AG04449 (cell line): Measurements from ENCODE around the gene ROBO1.

ENCODE experiments used
- CTCF ChIA-PET: fragments of 350-600 bp; formaldehyde crosslinking; extraction: SDS; loops from one replicate; lab custom pipeline; 2021; ENCODE audit warnings: antibody characterized with exemption; lab: Yijun Ruan, JAX
- POLR2A ChIA-PET: fragments of 400-600, 350-600 bp; formaldehyde crosslinking; extraction: SDS; loops from one replicate; lab custom pipeline; 2020; ENCODE audit warnings: antibody characterized with exemption, inconsistent platforms; lab: Yijun Ruan, JAX
- DNase-seq: peaks from one replicate; pipeline ENCODE4 v3.0.0-alpha.2; 2010; ENCODE audit warnings: low read depth, low spot score
- H3K4me3 ChIP-seq: 2 replicates; pipeline ENCODE4 v1.5.1; 2011; ENCODE audit warnings: low read depth, mild to moderate bottlenecking, control low read depth, low read length
- TF ChIP-seq, protein P1 (sequence below): IDR thresholded peaks from one replicate; pipeline ENCODE4 v1.5.1; 2011; ENCODE audit warnings: mild to moderate bottlenecking, moderate library complexity, low read length, control low read depth, inconsistent platforms; ENCODE audit not compliant: insufficient read depth; ENCODE audit errors: missing control alignments

Gene ROBO1

DNA sequence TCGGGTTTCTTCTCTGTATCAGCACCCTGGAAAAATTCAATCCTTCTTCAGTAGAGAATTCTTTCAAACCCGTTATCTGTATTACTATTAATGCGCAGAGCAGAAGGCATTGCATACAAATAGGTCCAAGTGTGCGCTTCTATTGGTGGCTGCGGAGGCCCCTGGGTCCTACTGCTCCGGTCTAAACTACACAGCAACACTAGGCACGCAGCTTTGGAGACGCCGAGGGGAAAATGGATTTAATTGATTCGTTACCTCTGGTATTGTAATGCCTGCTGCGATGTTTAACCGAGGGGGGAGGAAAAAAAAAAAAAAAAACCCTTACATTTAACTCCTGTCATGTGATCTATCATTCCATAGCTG lies at the start of gene ROBO1:
Gene ROBO1 (minus strand): TSS at position 94 of the 363 bp plus-strand sequence.
- ChIA-PET CTCF (no interaction called here), POLR2A (no interaction called here)
- no peak for DNase-seq
- peak within 1 kb of the TSS; percentile 16; the same call in 1 of the 2 replicates for H3K4me3 ChIP-seq
- TF ChIP-seq, protein P1, sequence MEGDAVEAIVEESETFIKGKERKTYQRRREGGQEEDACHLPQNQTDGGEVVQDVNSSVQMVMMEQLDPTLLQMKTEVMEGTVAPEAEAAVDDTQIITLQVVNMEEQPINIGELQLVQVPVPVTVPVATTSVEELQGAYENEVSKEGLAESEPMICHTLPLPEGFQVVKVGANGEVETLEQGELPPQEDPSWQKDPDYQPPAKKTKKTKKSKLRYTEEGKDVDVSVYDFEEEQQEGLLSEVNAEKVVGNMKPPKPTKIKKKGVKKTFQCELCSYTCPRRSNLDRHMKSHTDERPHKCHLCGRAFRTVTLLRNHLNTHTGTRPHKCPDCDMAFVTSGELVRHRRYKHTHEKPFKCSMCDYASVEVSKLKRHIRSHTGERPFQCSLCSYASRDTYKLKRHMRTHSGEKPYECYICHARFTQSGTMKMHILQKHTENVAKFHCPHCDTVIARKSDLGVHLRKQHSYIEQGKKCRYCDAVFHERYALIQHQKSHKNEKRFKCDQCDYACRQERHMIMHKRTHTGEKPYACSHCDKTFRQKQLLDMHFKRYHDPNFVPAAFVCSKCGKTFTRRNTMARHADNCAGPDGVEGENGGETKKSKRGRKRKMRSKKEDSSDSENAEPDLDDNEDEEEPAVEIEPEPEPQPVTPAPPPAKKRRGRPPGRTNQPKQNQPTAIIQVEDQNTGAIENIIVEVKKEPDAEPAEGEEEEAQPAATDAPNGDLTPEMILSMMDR, result no peak

DNA sequence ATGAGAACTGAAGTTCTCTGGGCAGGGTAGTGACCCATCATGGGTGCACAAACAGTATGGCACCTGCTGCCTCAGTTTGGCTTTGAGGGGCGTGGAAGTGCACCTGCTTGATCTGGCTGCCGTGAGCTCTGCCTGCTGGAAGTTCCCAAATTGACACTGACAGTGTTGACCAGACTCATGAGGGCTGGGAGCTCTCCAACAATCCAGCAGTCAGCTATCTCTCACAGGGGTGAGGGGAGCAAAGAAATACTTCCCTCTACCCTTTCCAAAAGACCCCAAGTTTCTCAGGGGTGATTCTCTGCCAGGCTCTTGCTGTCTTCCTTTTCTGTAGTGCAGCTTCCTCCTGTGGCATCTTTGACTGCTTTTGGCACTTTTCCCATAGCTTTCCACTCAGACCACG lies 49.4 kb upstream of the ROBO1 start:
- CTCF ChIA-PET, result no interaction called here
- no peak for DNase-seq
- H3K4me3 ChIP-seq, result no peak overlapping the region
- POLR2A ChIA-PET, result no interaction called here
- TF ChIP-seq, protein P1, result no peak

DNA sequence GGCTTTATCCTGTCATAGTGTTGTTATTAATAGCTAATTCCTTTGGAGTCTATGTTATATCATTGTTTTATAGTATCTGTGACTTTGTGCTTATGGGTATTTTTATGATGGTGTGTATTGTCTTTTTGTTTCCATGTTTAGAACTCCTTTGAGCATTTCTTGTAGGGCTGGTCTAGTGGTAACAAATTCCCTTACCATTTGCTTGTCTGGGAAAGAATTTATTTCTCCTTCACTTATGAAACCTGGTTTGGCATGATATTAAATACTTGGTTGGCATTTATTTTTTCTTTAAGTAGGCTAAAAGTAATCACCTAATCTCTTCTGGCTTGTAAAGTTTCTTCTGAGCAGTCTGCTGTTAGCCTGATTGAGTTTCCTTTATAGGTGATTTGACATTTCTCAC lies 47.7 kb upstream of the ROBO1 start:
- no peak overlapping the region for H3K4me3 ChIP-seq
- CTCF ChIA-PET, result no interaction called here
- POLR2A ChIA-PET, result no interaction called here
- DNase-seq, result no peak
- TF ChIP-seq, protein P1, result no peak

DNA sequence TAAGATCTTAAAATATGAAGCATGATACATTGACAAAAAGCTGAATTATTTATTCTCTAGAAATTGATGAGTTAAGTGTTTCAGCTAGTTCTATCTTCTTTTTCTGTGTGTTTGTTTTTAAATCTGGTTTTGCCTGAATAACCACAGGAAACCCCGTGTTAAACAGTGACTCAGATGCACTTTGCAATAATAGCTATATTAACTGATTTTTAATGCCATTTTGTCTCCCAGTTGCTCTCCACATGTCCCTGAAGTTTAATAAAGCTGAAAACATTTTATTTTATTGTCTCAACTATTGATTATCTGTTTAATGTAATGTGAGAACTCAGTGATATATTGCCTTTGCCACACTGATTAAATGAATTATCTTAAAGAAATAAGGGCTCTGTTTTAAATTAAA lies 42.8 kb upstream of the ROBO1 start:
- TF ChIP-seq, protein P1, result no peak
- CTCF ChIA-PET, result no interaction called here

DNA sequence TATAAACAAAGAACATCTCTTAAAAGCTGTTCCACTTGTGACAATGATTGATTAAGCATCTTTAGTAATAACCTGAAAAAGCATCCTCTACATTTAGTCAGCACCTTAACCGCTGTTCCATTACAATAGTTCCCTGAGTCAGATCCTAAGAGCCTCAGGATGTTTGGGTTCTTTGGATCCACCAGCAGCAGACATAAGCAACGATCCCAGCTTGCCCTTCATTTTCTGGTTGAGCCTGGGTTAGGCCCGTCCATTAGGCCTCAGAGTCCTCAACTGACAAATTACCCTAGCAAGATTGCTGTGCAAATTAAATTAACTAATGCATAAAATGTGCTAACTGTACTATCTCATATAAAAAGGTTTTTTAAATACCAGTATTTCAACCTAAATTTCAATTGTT lies 42.3 kb upstream of the ROBO1 start:
- ChIA-PET POLR2A (no interaction called here), CTCF (no interaction called here)
- TF ChIP-seq, protein P1, result no peak
- no peak overlapping the region for H3K4me3 ChIP-seq
- no peak for DNase-seq

More for the DNA sequence above, 42.8 kb upstream of the ROBO1 start:
- H3K4me3 ChIP-seq, result no peak overlapping the region
- POLR2A ChIA-PET, result no interaction called here
- DNase-seq, result no peak

- H3K4me3 ChIP-seq, result no peak overlapping the region
- ChIA-PET CTCF (no interaction called here), POLR2A (no interaction called here)
- TF ChIP-seq, protein P1, result no peak
- no peak for DNase-seq
These were observed 41.3 kb upstream of the ROBO1 start for GRCh38 chr3:79809106-79809505.
